GM23248 (cell line): ENCODE measurements around the gene TMEM247.

Source experiments
- EZH2 ChIP-seq: fragments of 200-600 bp; sonication (generic); IDR thresholded peaks from 2 replicates; pipeline ENCODE4 v1.6.1; 2018; ENCODE audit warnings: antibody characterized with exemption, mild to moderate bottlenecking; ENCODE audit not compliant: insufficient read depth, poor library complexity, severe bottlenecking
- EZH2phosphoT487 ChIP-seq: fragments of 200-600 bp; sonication (generic); IDR thresholded peaks from 2 replicates; pipeline ENCODE4 v1.6.1; 2018; ENCODE audit warnings: antibody characterized with exemption, moderate library complexity, mild to moderate bottlenecking, low read depth; ENCODE audit not compliant: insufficient read depth

- TF ChIP-seq EZH2 (no peak), EZH2phosphoT487 (no peak)
Observed at GRCh38 chr2:46519265-46519664, 39.9 kb downstream of the TMEM247 start.
